ENCODE results near the gene PURB. TPM values are rescaled to one million over a fixed set of nuclear protein-coding genes. Genes with fewer than 3 reads are reported as not detected.

PURB gene
- total and polyA plus RNA-seq, 9 of the 15 experiments (the other 6 are each of a cell fraction or from before 2014, with no cell fraction given) = 1.6 to 14.1 (median 8.8) TPM

GRCh38 chr7:44847920-44848634 is 37.3 kb downstream of the PURB start, which contains the start of gene H2AZ2 (continued):
- no peak for TF ChIP-seq ARNT (IDR thresholded peaks at IDR 0.05)
- TF ChIP-seq NELFE (IDR thresholded peaks at IDR 0.05; ENCODE audit: insufficient read depth, insufficient read length) = no peak
- peak; percentile 89 for TF ChIP-seq TBP (optimal IDR thresholded peaks at IDR 0.05; ENCODE audit: low read depth, low read length)
- peak; percentile 95 for TF ChIP-seq RB1 (IDR thresholded peaks at IDR 0.05; ENCODE audit: low read depth)
- TF ChIP-seq TCF7 (IDR thresholded peaks at IDR 0.05; ENCODE audit: borderline replicate concordance) = no peak
- no peak for TF ChIP-seq CBFA2T2 (conservative IDR thresholded peaks at IDR 0.05)
- no peak; the same call in none of the 2 replicates for TF ChIP-seq FOXP1 (CRISPR knock-in tag; IDR thresholded peaks at IDR 0.05)
- no peak for TF ChIP-seq MEF2D (tag; conservative IDR thresholded peaks at IDR 0.05; ENCODE audit: low read depth)
- no peak for TF ChIP-seq ZNF695 (CRISPR knock-in tag; IDR thresholded peaks at IDR 0.05)
- no peak for TF ChIP-seq STAT6 (CRISPR knock-in tag; IDR thresholded peaks at IDR 0.05)
- TF ChIP-seq ZBTB1 (CRISPR knock-in tag; IDR thresholded peaks at IDR 0.05; ENCODE audit: borderline replicate concordance, low read depth) = no peak
- TF ChIP-seq, protein P1, sequence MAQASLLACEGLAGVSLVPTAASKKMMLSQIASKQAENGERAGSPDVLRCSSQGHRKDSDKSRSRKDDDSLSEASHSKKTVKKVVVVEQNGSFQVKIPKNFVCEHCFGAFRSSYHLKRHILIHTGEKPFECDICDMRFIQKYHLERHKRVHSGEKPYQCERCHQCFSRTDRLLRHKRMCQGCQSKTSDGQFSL (CRISPR knock-in tag; IDR thresholded peaks at IDR 0.05) = no peak
- TF ChIP-seq, protein P1 (tag; IDR thresholded peaks at IDR 0.05) = no peak
- no peak for TF ChIP-seq HDAC2 (IDR thresholded peaks at IDR 0.05)
- peak; percentile 95 for TF ChIP-seq RBM25 (IDR thresholded peaks at IDR 0.05; ENCODE audit: low read depth, low read length, severe bottlenecking)
- TF ChIP-seq EHMT2 (IDR thresholded peaks at IDR 0.05) = no peak
- TF ChIP-seq KLF1 (tag; IDR thresholded peaks at IDR 0.05) = peak; percentile 43; the same call in 1 of the 2 replicates
- no peak; the same call in 1 of the 2 replicates for TF ChIP-seq AFF4 (CRISPR knock-in tag; IDR thresholded peaks at IDR 0.05)
- no peak for TF ChIP-seq ZBTB34 (CRISPR knock-in tag; IDR thresholded peaks at IDR 0.05)
- TF ChIP-seq HNRNPLL (IDR thresholded peaks at IDR 0.05; ENCODE audit: low read depth, low read length, poor library complexity, severe bottlenecking) = peak; percentile 63
- TF ChIP-seq GATAD2B (IDR thresholded peaks at IDR 0.05; ENCODE audit: borderline replicate concordance) = peak; percentile 97

Measured in K562 (cell line).